ENCODE data around the gene DTD1. TPM values are rescaled to one million over a fixed set of nuclear protein-coding genes. Genes with fewer than 3 reads are reported as not detected.

DTD1 gene
- 94.6 and 102 TPM in 2 replicates for total RNA-seq (2014; rRNA removed; shearing (Covaris generic))
- polyA plus RNA-seq (2014; cell fraction: nucleus; rRNA removed): 40.4 and 52.6 TPM in 2 replicates

- peak; percentile 91 for DNase-seq (ENCODE audit: extremely low read depth, low read depth)
These were observed at the start of gene DTD1 for GRCh38 chr20:18587665-18588573. TSS of gene DTD1 (plus strand) at chr20:18588054. CDS start at chr20:18588073, 19 bp downstream.

- no peak for DNase-seq (ENCODE audit: extremely low read depth, low read depth)
These were observed 46.1 kb upstream of the DTD1 start for GRCh38 chr20:18541741-18542140.

GRCh38 chr20:18543216-18543615 is 44.6 kb upstream of the DTD1 start:
- no peak for DNase-seq (ENCODE audit: extremely low read depth, low read depth)

GRCh38 chr20:18543932-18544331 is 43.9 kb upstream of the DTD1 start:
- no peak for DNase-seq (ENCODE audit: extremely low read depth, low read depth)

- DNase-seq (ENCODE audit: extremely low read depth, low read depth): no peak
These were observed 42.3 kb upstream of the DTD1 start for GRCh38 chr20:18545566-18545965.

- no peak for DNase-seq (ENCODE audit: extremely low read depth, low read depth)
These were observed 39.4 kb upstream of the DTD1 start for GRCh38 chr20:18548465-18548864.

- no peak for DNase-seq (ENCODE audit: extremely low read depth, low read depth)
These were observed 34.1 kb upstream of the DTD1 start for GRCh38 chr20:18553746-18554145.

GRCh38 chr20:18566892-18567738 is 20.7 kb upstream of the DTD1 start, which contains the start of gene SMIM26:
TSS of gene SMIM26 (plus strand) at chr20:18567432. CDS start at chr20:18567479, 47 bp downstream.
- peak; percentile 83 for DNase-seq (ENCODE audit: extremely low read depth, low read depth)

- no peak for DNase-seq (ENCODE audit: extremely low read depth, low read depth)
These were observed 20.1 kb upstream of the DTD1 start for GRCh38 chr20:18567739-18568091.

- no peak for DNase-seq (ENCODE audit: extremely low read depth, low read depth)
These were observed 16.8 kb upstream of the DTD1 start for GRCh38 chr20:18571009-18571408.

- DNase-seq (ENCODE audit: extremely low read depth, low read depth): no peak
These were observed 16.3 kb upstream of the DTD1 start for GRCh38 chr20:18571578-18571977.

GRCh38 chr20:18577942-18578341 is 9.9 kb upstream of the DTD1 start:
- DNase-seq (ENCODE audit: extremely low read depth, low read depth): no peak

GRCh38 chr20:18578581-18578980 is 9.3 kb upstream of the DTD1 start:
- DNase-seq (ENCODE audit: extremely low read depth, low read depth): no peak

- DNase-seq (ENCODE audit: extremely low read depth, low read depth): no peak
These were observed 7.8 kb upstream of the DTD1 start for GRCh38 chr20:18580012-18580411.

GRCh38 chr20:18585134-18585533 is 2.7 kb upstream of the DTD1 start:
- DNase-seq (ENCODE audit: extremely low read depth, low read depth): peak; percentile 95

- no peak for DNase-seq (ENCODE audit: extremely low read depth, low read depth)
These were observed 700 bp downstream of the DTD1 start for GRCh38 chr20:18588574-18588933.

GRCh38 chr20:18589941-18590674 is 2.3 kb downstream of the DTD1 start:
- DNase-seq (ENCODE audit: extremely low read depth, low read depth): no peak

- DNase-seq (ENCODE audit: extremely low read depth, low read depth): no peak
These were observed 8.4 kb downstream of the DTD1 start for GRCh38 chr20:18596270-18596669.

- DNase-seq (ENCODE audit: extremely low read depth, low read depth): no peak
These were observed 21.9 kb downstream of the DTD1 start for GRCh38 chr20:18609741-18610140.

- no peak for DNase-seq (ENCODE audit: extremely low read depth, low read depth)
These were observed 23.6 kb downstream of the DTD1 start for GRCh38 chr20:18611492-18611891.

GRCh38 chr20:18613553-18613952 is 25.7 kb downstream of the DTD1 start:
- no peak for DNase-seq (ENCODE audit: extremely low read depth, low read depth)

Data from NCI-H460 (cell line).